ENCODE measurements around the gene DNMBP.
"Not testable (repeated sequence)": the region's sequence is repeated elsewhere in the genome, so short reads cannot be mapped to it uniquely, and the experiment has no call there.

DNMBP gene

DNA sequence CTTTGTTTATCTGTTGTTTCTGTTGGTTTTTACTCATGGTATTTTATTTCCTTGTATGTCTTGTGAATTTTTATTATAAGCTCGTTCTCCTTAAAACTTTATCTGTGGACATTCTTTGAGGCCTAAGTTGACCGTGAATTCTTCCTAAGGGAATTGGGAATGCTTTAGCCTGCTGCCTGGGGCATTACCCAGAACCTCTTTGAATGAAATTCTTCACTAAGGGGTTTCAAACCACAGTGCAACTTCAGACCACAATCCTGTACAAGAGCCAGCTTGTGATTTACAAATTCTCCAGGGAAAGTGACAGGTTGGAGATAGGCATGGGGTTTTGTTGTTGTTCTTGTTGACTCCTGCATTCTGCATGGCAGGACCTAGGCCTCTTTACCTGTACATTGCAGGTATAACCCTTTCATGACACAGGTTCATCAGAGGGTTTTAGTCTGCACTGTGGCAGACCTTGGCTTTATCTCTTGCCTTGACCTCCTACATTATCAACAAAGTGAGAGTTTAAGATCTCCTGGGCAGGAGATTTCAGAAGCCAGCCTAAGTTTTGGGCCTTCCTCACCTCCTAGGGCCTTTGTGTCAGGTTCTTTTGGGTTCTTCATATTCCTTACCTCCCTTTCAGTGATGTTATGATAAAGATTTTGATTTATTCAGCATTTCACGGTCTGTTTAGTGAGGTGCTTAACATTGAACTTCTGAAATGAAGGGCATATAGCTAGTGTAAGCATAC lies 157.1 kb downstream of the DNMBP start:
- in situ Hi-C loops (cut with HindIII; ENCODE audit: low pct_ligation_motif_present, low pct_unique_long_range_greater_than_20kb, low sequenced_read_pairs) = loop anchor here (25.0 kb wide), 1 partner anchor 235 kb away; the partner anchor contains the start of gene CPN1
- no peak for DNase-seq

- no peak for DNase-seq
- in situ Hi-C loops (cut with HindIII; ENCODE audit: low pct_ligation_motif_present, low pct_unique_long_range_greater_than_20kb, low sequenced_read_pairs) = loop anchor here (25.0 kb wide), 1 partner anchor 235 kb away; the partner anchor contains the start of gene CPN1
Measured at GRCh38 chr10:99851825-99852224, 157.9 kb downstream of the DNMBP start.

DNA sequence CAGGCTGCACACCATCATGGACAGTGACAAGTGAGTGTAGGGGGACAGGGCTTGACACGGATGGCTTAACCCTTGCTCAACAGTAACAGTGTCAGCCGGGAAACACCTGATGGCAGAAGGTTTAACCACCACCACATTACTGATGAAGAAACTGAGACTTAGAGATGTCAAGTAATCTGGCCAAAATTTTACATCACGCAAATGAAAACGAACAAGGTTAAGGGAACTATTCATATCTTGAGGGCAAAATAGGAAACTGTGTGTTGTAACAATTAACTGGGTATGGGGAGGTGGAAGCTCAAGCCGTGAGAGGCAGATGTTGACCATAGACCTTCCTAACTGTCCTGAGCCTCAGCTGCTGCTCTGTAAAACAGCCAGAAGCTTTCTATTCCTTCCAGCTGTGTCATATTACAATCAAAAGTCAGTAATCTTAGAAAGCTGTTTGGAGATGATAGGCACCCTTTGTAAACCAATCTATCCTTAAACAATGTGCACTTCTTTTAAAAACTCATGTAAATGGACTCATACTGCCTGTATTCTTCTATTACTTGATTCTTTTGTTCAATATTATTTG lies 158.9 kb downstream of the DNMBP start:
- in situ Hi-C loops (cut with HindIII; ENCODE audit: low pct_ligation_motif_present, low pct_unique_long_range_greater_than_20kb, low sequenced_read_pairs) = loop anchor here (25.0 kb wide), 1 partner anchor 236 kb away; the partner anchor contains the start of gene CPN1
- DNase-seq = no peak

- in situ Hi-C loops (cut with HindIII; ENCODE audit: low pct_ligation_motif_present, low pct_unique_long_range_greater_than_20kb, low sequenced_read_pairs) = loop anchor here (25.0 kb wide), 1 partner anchor 237 kb away; the partner anchor contains the start of gene CPN1
- no peak for DNase-seq
Measured at GRCh38 chr10:99850021-99850766, 159.6 kb downstream of the DNMBP start.

- DNase-seq = no peak
- in situ Hi-C loops (cut with HindIII; ENCODE audit: low pct_ligation_motif_present, low pct_unique_long_range_greater_than_20kb, low sequenced_read_pairs) = no loop called here
Measured at GRCh38 chr10:99849536-99849935, 160.2 kb downstream of the DNMBP start.

GRCh38 chr10:99849057-99849456 lies 160.7 kb downstream of the DNMBP start:
- in situ Hi-C loops (cut with HindIII; ENCODE audit: low pct_ligation_motif_present, low pct_unique_long_range_greater_than_20kb, low sequenced_read_pairs) = no loop called here
- DNase-seq = no peak

DNA sequence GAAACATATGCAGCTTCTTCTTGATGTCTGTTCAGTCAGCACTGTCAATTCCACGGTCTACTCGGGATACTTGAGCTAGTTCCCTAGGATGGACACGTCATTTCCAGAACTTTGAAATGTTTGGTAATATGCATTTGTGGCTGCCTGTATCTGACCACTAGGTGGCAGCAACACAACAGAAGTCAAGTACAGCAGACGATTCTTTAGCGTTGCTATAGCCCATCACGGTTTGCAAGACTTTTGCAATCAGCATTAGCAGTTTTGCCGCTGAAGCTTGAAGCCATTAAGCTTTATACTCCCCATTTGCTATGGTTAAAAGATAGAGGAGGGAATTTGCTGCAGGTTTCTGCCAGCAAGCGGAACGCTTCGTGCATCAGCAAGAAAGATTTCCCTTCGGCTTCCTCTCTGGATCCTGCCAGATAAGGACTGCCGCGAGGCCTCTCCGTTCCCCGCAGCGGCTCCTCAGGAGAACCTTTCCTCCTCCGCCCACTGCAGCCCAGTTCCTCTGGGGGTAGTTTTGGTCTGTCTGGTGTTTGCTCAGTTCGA lies 163.8 kb downstream of the DNMBP start:
- in situ Hi-C loops (cut with HindIII; ENCODE audit: low pct_ligation_motif_present, low pct_unique_long_range_greater_than_20kb, low sequenced_read_pairs) = no loop called here

DNA sequence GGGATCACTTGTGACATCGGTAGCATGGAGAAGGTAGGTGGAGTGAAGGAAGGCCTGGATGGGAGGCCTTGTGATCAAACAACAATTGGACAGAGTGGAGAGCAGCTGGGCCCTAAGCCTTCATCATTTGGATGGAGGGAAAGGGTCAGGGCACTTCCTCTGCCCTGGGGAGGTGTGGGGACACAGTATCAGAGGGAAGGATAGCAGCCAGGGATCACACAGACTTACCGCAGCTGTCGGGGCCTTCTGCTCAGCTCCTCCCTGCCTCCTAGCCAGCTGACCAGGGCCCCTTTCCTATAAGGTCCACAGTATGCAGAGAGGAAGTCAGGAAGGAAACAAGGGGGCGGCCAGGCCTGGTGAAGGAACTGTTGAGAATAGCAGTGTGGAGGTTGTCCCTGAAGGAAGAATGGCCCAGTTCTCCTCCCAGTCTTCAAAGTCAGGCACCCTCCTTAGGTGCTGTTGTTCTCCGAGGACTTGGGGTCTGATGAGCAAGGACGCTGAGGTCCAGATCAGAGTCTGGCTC lies 165.3 kb downstream of the DNMBP start:
- in situ Hi-C loops (cut with HindIII; ENCODE audit: low pct_ligation_motif_present, low pct_unique_long_range_greater_than_20kb, low sequenced_read_pairs) = no loop called here

More for the DNA sequence above, 163.8 kb downstream of the DNMBP start:
- DNase-seq = peak; percentile 88

DNA sequence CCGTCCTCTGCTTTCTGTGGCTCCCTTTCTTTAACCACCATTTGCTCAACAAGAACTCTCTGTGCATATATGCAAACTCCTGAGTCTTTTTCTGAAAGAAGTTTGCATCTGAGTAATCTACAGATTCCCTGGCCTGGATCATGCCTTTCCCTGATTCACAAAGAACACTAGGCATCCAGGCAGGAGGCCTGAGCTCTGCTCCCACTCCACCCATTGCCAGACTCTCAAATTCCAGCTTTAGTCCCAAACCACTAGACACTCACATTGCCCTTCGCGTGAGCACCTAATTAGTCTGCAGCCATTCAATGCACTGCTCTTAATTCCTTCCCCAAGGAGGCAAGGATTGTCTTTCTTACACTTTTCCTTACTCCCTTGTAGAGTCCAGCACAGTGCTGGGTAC lies 166.4 kb downstream of the DNMBP start:
- DNase-seq = no peak
- in situ Hi-C loops (cut with HindIII; ENCODE audit: low pct_ligation_motif_present, low pct_unique_long_range_greater_than_20kb, low sequenced_read_pairs) = no loop called here

More for the DNA sequence above, 165.3 kb downstream of the DNMBP start:
- no peak for DNase-seq

GRCh38 chr10:99841746-99842145 lies 168.0 kb downstream of the DNMBP start:
- no peak for DNase-seq
- in situ Hi-C loops (cut with HindIII; ENCODE audit: low pct_ligation_motif_present, low pct_unique_long_range_greater_than_20kb, low sequenced_read_pairs) = no loop called here

GRCh38 chr10:99840859-99841258 lies 168.9 kb downstream of the DNMBP start:
- DNase-seq; in situ Hi-C loops (cut with HindIII; ENCODE audit: low pct_ligation_motif_present, low pct_unique_long_range_greater_than_20kb, low sequenced_read_pairs): not testable (repeated sequence)

DNA sequence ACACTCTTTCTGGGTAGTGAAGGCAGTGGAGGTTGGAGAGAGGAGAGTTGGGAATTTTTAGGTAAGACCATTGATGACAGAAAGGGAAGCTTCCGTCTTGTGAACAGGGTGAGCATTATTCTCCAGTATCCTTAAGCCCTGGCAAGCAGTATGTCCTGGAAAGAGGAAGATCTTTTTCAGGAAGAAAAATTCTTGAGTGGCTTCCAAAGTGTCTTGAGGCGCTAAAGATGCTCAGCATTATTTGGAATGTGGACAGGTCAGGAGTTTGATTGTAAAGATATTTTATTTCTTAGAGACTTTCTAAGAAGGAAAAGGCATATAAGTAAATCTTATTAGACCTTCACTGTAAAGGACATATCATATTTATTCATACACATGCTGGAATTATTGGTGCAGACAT lies 173.0 kb downstream of the DNMBP start:
- DNase-seq = no peak
- in situ Hi-C loops (cut with HindIII; ENCODE audit: low pct_ligation_motif_present, low pct_unique_long_range_greater_than_20kb, low sequenced_read_pairs) = no loop called here

GRCh38 chr10:99835947-99836346 lies 173.8 kb downstream of the DNMBP start:
- in situ Hi-C loops (cut with HindIII; ENCODE audit: low pct_ligation_motif_present, low pct_unique_long_range_greater_than_20kb, low sequenced_read_pairs) = no loop called here
- no peak for DNase-seq

GRCh38 chr10:99834410-99834809 lies 175.3 kb downstream of the DNMBP start:
- DNase-seq = peak; percentile 52

GRCh38 chr10:99832439-99832838 lies 177.3 kb downstream of the DNMBP start:
- in situ Hi-C loops (cut with HindIII; ENCODE audit: low pct_ligation_motif_present, low pct_unique_long_range_greater_than_20kb, low sequenced_read_pairs) = no loop called here

More at GRCh38 chr10:99834410-99834809, 175.3 kb downstream of the DNMBP start:
- in situ Hi-C loops (cut with HindIII; ENCODE audit: low pct_ligation_motif_present, low pct_unique_long_range_greater_than_20kb, low sequenced_read_pairs) = no loop called here

GRCh38 chr10:99828464-99828863 lies 181.3 kb downstream of the DNMBP start:
- in situ Hi-C loops (cut with HindIII; ENCODE audit: low pct_ligation_motif_present, low pct_unique_long_range_greater_than_20kb, low sequenced_read_pairs) = no loop called here
- DNase-seq = no peak

More at GRCh38 chr10:99832439-99832838, 177.3 kb downstream of the DNMBP start:
- DNase-seq = no peak

DNA sequence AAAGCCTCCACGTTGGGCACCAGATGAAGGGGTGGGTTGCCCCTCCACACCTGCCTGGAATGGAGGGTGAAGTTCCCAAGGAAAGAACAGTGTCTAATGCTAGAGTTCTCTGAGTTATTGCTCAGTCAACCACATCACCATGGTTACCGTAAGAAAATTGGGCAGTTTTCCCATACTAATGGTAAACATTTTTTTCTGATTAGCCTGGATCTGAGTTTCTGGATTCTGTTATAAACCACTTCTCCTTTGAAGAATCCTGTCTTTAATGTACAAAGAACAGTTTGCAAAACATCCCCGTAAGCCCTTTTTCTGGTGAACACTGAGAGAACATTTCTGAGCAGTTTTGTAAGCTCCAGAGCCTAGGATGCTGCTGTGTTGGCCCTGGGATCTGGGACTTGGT lies 181.8 kb downstream of the DNMBP start:
- DNase-seq = no peak
- in situ Hi-C loops (cut with HindIII; ENCODE audit: low pct_ligation_motif_present, low pct_unique_long_range_greater_than_20kb, low sequenced_read_pairs) = no loop called here

Measured in ACHN (cell line).